K562 (cell line): Measurements from ENCODE around the gene GNAL. TPM values are rescaled to one million over a fixed set of nuclear protein-coding genes. Genes with fewer than 3 reads are reported as not detected.

ENCODE experiments used
- ARID1B ChIP-seq: fragments of 450-650 bp; IDR thresholded peaks from 2 replicates; pipeline ENCODE4 v1.6.1; 2016; ENCODE audit warnings: antibody characterized with exemption, mild to moderate bottlenecking, inconsistent platforms
- ATF2 ChIP-seq: sonication (generic); formaldehyde crosslinking; IDR thresholded peaks from 2 replicates; pipeline ENCODE4 v1.8.1; 2022; ENCODE audit warnings: missing genetic modification reagents
- BCLAF1 ChIP-seq, 2 experiments: fragments of 450-650 bp in 1 of 2; IDR thresholded peaks; 2 replicates each; pipeline ENCODE4 v1.6.1; 2011 to 2017; ENCODE audit warnings: low read depth in 2 of 2, antibody characterized with exemption in 1 of 2, borderline replicate concordance in 1 of 2, low read length in 1 of 2, mild to moderate bottlenecking in 1 of 2, mixed read lengths in 1 of 2; ENCODE audit not compliant: control insufficient read depth in 1 of 2
- CHCHD3 ChIP-seq: fragments of 250-450 bp; sonication (Bioruptor Pico); IDR thresholded peaks from 2 replicates; pipeline ENCODE4 v2.1.2; 2022; ENCODE audit warnings: mild to moderate bottlenecking
- CREB1 ChIP-seq, 2 experiments: sonication (generic) in 1 of 2; formaldehyde crosslinking in 1 of 2; IDR thresholded peaks; 2 replicates each; pipeline versions ENCODE4 v1.6.1 to v1.8.0; 2012 to 2022; ENCODE audit warnings: inconsistent platforms in 1 of 2, mild to moderate bottlenecking in 1 of 2, missing genetic modification reagents in 1 of 2, moderate library complexity in 1 of 2
- CXXC5 ChIP-seq: fragments of 250-450 bp; sonication (Bioruptor Pico); IDR thresholded peaks from 2 replicates; pipeline ENCODE4 v1.8.0; 2022; ENCODE audit warnings: inconsistent platforms, mild to moderate bottlenecking, moderate library complexity
- ELF4 ChIP-seq: fragments of 450-650 bp; formaldehyde crosslinking; IDR thresholded peaks from 2 replicates; pipeline ENCODE4 v1.4.0; 2022; ENCODE audit warnings: missing genetic modification characterization
- HDAC2 ChIP-seq: fragments of 450-650 bp; IDR thresholded peaks from 2 replicates; pipeline ENCODE4 v1.6.1; 2016; ENCODE audit warnings: mild to moderate bottlenecking
- HMGN3 ChIP-seq: IDR thresholded peaks from 2 replicates; pipeline ENCODE4 v1.6.1; 2011; ENCODE audit warnings: borderline replicate concordance, low read depth, mild to moderate bottlenecking, mixed read lengths, low read length; ENCODE audit not compliant: insufficient read length; ENCODE audit errors: extremely low read depth
- KDM5B ChIP-seq: fragments of 200-600 bp; sonication (generic); IDR thresholded peaks from 2 replicates; pipeline ENCODE4 v1.6.1; 2012; ENCODE audit warnings: low read depth, mild to moderate bottlenecking, moderate library complexity, low read length, control low read depth, inconsistent platforms; ENCODE audit not compliant: insufficient replicate concordance
- NR2C2 ChIP-seq, 2 experiments: fragments of 200-800 bp in 1 of 2; sonication (Bioruptor generic) in 1 of 2; sonication (generic) in 1 of 2; formaldehyde crosslinking in 1 of 2; IDR thresholded peaks; 2 replicates each; pipeline versions ENCODE4 v1.6.1 to v1.8.0; 2016 to 2022; ENCODE audit warnings: mild to moderate bottlenecking in 1 of 2, missing compliant biosample characterization in 1 of 2, missing genetic modification characterization in 1 of 2, missing genetic modification reagents in 1 of 2
- POLR2AphosphoS5 ChIP-seq: IDR thresholded peaks from 2 replicates; pipeline ENCODE4 v1.6.1; 2011; ENCODE audit warnings: mild to moderate bottlenecking, low read depth, low read length, moderate library complexity; ENCODE audit not compliant: control insufficient read depth, insufficient read depth
- PRPF4 ChIP-seq: fragments of 200-400 bp; formaldehyde crosslinking; IDR thresholded peaks from one replicate; pipeline ENCODE4 v1.6.1; 2017; ENCODE audit warnings: low read length, low read depth, mild to moderate bottlenecking; ENCODE audit not compliant: insufficient read depth, poor library complexity, severe bottlenecking
- TEAD1 ChIP-seq, 2 experiments: fragments of 450-650 bp in 1 of 2; sonication (generic) in 1 of 2; formaldehyde crosslinking; IDR thresholded peaks; 2 replicates each; pipeline versions ENCODE4 v1.4.0 to v1.8.0; 2020 to 2022; ENCODE audit warnings: mild to moderate bottlenecking in 2 of 2, missing genetic modification reagents in 1 of 2
- TEAD4 ChIP-seq, 2 experiments: sonication (generic) in 1 of 2; formaldehyde crosslinking in 1 of 2; IDR thresholded peaks; 2 replicates each; pipeline versions ENCODE4 v1.6.1 to v1.8.0; 2012 to 2022; ENCODE audit warnings: borderline replicate concordance in 1 of 2, inconsistent platforms in 1 of 2, low read length in 1 of 2, mild to moderate bottlenecking in 1 of 2, missing genetic modification reagents in 1 of 2
- ZHX1 ChIP-seq: fragments of 150-350 bp; conservative IDR thresholded peaks from 2 replicates; pipeline ENCODE4 v1.6.1; 2014; ENCODE audit warnings: low read length
- ZNF217 ChIP-seq: sonication (generic); formaldehyde crosslinking; IDR thresholded peaks from 2 replicates; pipeline ENCODE4 v1.8.0; 2022; ENCODE audit warnings: mild to moderate bottlenecking, missing genetic modification reagents
- polyA plus RNA-seq, 8 experiments: library from polyadenylated mRNA; depleted of rRNA in 4 of 8; stranded (reverse) in 5 of 8; unstranded in 3 of 8; fragments of >200 nt; fragmentation: Nextera tagmentation in 2 of 8; fragmentation: Illumina TruSeq in 1 of 8; extraction: Ambion mirVana in 2 of 8; extraction: Trizol in 1 of 8; gene quantifications; 2 replicates each; pipeline versions ENCODE4 v1.2.1 to v1.2.3, GENCODE V29; 2011 to 2014; ENCODE audit warnings: inconsistent platforms in 1 of 8, missing spikeins in 1 of 8
- total RNA-seq, 7 experiments: library from RNA; depleted of rRNA in 6 of 7; stranded (reverse); fragments of >200 nt in 6 of 7; fragmentation: Illumina TruSeq in 2 of 7; extraction: Trizol in 2 of 7; gene quantifications; 2 replicates each; pipeline versions ENCODE4 v1.2.1 to v1.2.3, GENCODE V29; 2011 to 2021; ENCODE audit warnings: low replicate concordance in 1 of 7

Gene GNAL
- total and polyA plus RNA-seq, 9 of the 15 experiments (the other 6 are each of a cell fraction or from before 2014, with no cell fraction given) = under 0.01 to 0.10 (median 0.01) TPM; not detected in 5

GRCh38 chr18:11849841-11850634 is 161.0 kb downstream of the GNAL start (continued):
- TF ChIP-seq HMGN3 = no peak
- TF ChIP-seq ZHX1 = no peak
- no peak for TF ChIP-seq BCLAF1 (IDR thresholded peaks at IDR 0.05; ENCODE audit: borderline replicate concordance in 1 of 2, control insufficient read depth in 1 of 2, low read depth in 2 of 2, low read length in 1 of 2)
- peak; percentile 48 for TF ChIP-seq KDM5B
- peak; percentile 67 for TF ChIP-seq TEAD4 (IDR thresholded peaks at IDR 0.05; ENCODE audit: low read length)
- no peak for TF ChIP-seq TEAD4 (CRISPR knock-in tag; IDR thresholded peaks at IDR 0.05; ENCODE audit: borderline replicate concordance)
- no peak for TF ChIP-seq HDAC2
- TF ChIP-seq PRPF4 = no peak
- no peak for TF ChIP-seq CHCHD3 (CRISPR knock-in tag)
- no peak for TF ChIP-seq ZNF217 (CRISPR knock-in tag)
- TF ChIP-seq ELF4 (CRISPR knock-in tag) = no peak
- peak; percentile 70 to 88; a peak in 3 of 4 replicates for TF ChIP-seq TEAD1 (CRISPR knock-in tag; IDR thresholded peaks at IDR 0.05)
- TF ChIP-seq CREB1 (IDR thresholded peaks at IDR 0.05) = peak; percentile 23; the same call in 1 of the 2 replicates
- TF ChIP-seq CREB1 (CRISPR knock-in tag; IDR thresholded peaks at IDR 0.05) = peak; percentile 58
- TF ChIP-seq CXXC5 (CRISPR knock-in tag) = peak; percentile 46
- TF ChIP-seq NR2C2 (CRISPR knock-in tag; IDR thresholded peaks at IDR 0.05) = no peak
- TF ChIP-seq NR2C2 (tag; IDR thresholded peaks at IDR 0.05) = peak; percentile 29; the same call in 1 of the 2 replicates
- TF ChIP-seq ATF2 = no peak
- TF ChIP-seq ARID1B = no peak
- no peak for TF ChIP-seq POLR2AphosphoS5
